H1 (cell line): ENCODE data around the gene NPSR1. TPM values are rescaled to one million over a fixed set of nuclear protein-coding genes. Genes with fewer than 3 reads are reported as not detected.

Source experiments
- CTCF ChIA-PET: fragments of 300-600 bp; sonication (Branson Sonifier 250); formaldehyde crosslinking; loops from one replicate; lab custom pipeline; 2021; ENCODE audit not compliant: partially characterized antibody; lab: Charles Lee
- POLR2A ChIA-PET: fragments of 300-600 bp; sonication (Branson Sonifier 250); formaldehyde crosslinking; loops from one replicate; lab custom pipeline; 2021; ENCODE audit warnings: inconsistent platforms; ENCODE audit not compliant: partially characterized antibody; lab: Charles Lee
- DNase-seq, 2 experiments: peaks; one replicate each; pipeline versions ENCODE4 v3.0.0 to v3.0.0-alpha.2; 2010 to 2022; ENCODE audit warnings: low spot score in 2 of 2, low read depth in 1 of 2, mixed read lengths in 1 of 2
- FAIRE-seq: peaks from 2 replicates; lab custom pipeline; 2011; peaks lifted over from hg19 to GRCh38; lab: Jason Lieb, UNC
- H2AFZ ChIP-seq: 2 replicates; pipeline ENCODE4 v1.8.1; 2012; ENCODE audit warnings: low read length, inconsistent platforms
- H2AK5ac ChIP-seq: 2 replicates; pipeline ENCODE4 v1.6.1; 2013; ENCODE audit warnings: low read depth, low read length
- H2BK120ac ChIP-seq: replicated peaks from 2 replicates; pipeline ENCODE3; 2013; ENCODE audit warnings: low read depth, low read length, inconsistent platforms
- H2BK12ac ChIP-seq: 2 replicates; pipeline ENCODE4 v1.6.1; 2013; ENCODE audit warnings: low read depth, low read length
- H2BK15ac ChIP-seq: 2 replicates; pipeline ENCODE4 v1.6.1; 2013; ENCODE audit warnings: low read length
- H2BK20ac ChIP-seq: 2 replicates; pipeline ENCODE4 v1.6.1; 2013; ENCODE audit warnings: low read length
- H2BK5ac ChIP-seq: 2 replicates; pipeline ENCODE4 v1.6.1; 2013; ENCODE audit warnings: low read depth, low read length
- H3K14ac ChIP-seq: 2 replicates; pipeline ENCODE4 v1.6.1; 2013; ENCODE audit warnings: inconsistent platforms; ENCODE audit not compliant: insufficient read length
- H3K18ac ChIP-seq: 2 replicates; pipeline ENCODE4 v1.6.1; 2013; ENCODE audit warnings: low read length; ENCODE audit errors: extremely low read depth
- H3K23ac ChIP-seq: 2 replicates; pipeline ENCODE4 v1.6.1; 2013; ENCODE audit warnings: inconsistent platforms; ENCODE audit not compliant: insufficient read length
- H3K23me2 ChIP-seq: 2 replicates; pipeline ENCODE4 v1.6.1; 2013; ENCODE audit warnings: low read depth, low read length
- H3K27ac ChIP-seq: 2 replicates; pipeline ENCODE4 v1.6.1; 2011; ENCODE audit warnings: low read depth, low read length, inconsistent platforms
- H3K27me3 ChIP-seq, 4 experiments: replicated peaks in 1 of 4; 1 replicate in 1 of 4; 2 replicates in 3 of 4; pipeline versions ENCODE4 v1.6.1 to v1.8.1; 2011 to 2013; ENCODE audit warnings: low read length in 3 of 4, mild to moderate bottlenecking in 3 of 4, inconsistent platforms in 2 of 4, mixed read lengths in 2 of 4, moderate library complexity in 1 of 4; ENCODE audit not compliant: control insufficient read depth in 3 of 4, insufficient read depth in 3 of 4; ENCODE audit errors: extremely low read depth in 1 of 4
- H3K36me3 ChIP-seq, 4 experiments: 2 replicates each; pipeline versions ENCODE4 v1.6.1 to v1.8.1; 2011 to 2013; ENCODE audit warnings: mild to moderate bottlenecking in 4 of 4, low read length in 3 of 4, moderate library complexity in 2 of 4, control low read depth in 1 of 4, inconsistent platforms in 1 of 4; ENCODE audit not compliant: insufficient read depth in 4 of 4, control insufficient read depth in 2 of 4
- H3K4ac ChIP-seq: replicated peaks from 2 replicates; pipeline ENCODE3; 2013; ENCODE audit warnings: low read length, low read depth, mixed read lengths, inconsistent platforms; ENCODE audit not compliant: insufficient read length
- H3K4me1 ChIP-seq, 4 experiments: replicated peaks in 1 of 4; 1 replicate in 1 of 4; 2 replicates in 3 of 4; pipeline versions ENCODE4 v1.6.1 to v1.8.1; 2011 to 2013; ENCODE audit warnings: low read length in 3 of 4, inconsistent platforms in 2 of 4, mixed read lengths in 1 of 4; ENCODE audit not compliant: insufficient read depth in 4 of 4, control insufficient read depth in 3 of 4
- H3K4me2 ChIP-seq, 2 experiments: 2 replicates each; pipeline versions ENCODE4 v1.6.1 to v1.8.1; 2011 to 2013; ENCODE audit warnings: low read depth in 2 of 2, low read length in 2 of 2, control low read depth in 1 of 2, inconsistent platforms in 1 of 2, mild to moderate bottlenecking in 1 of 2; ENCODE audit not compliant: insufficient read depth in 1 of 2
- H3K4me3 ChIP-seq, 4 experiments: fragments of 200-600, 300-600 bp in 1 of 4; sonication (generic), shearing (Covaris generic), sonication (Bioruptor Twin) in 1 of 4; 2 replicates each; pipeline versions ENCODE4 v1.5.1 to v1.8.1; 2011 to 2016; ENCODE audit warnings: low read length in 4 of 4, low read depth in 3 of 4, control low read depth in 2 of 4, inconsistent platforms in 2 of 4, mild to moderate bottlenecking in 2 of 4, mixed read lengths in 1 of 4, moderate library complexity in 1 of 4; ENCODE audit not compliant: insufficient read depth in 2 of 4; ENCODE audit errors: extremely low read depth in 1 of 4
- H3K56ac ChIP-seq: replicated peaks from 2 replicates; pipeline ENCODE3; 2013; ENCODE audit warnings: low read depth, mild to moderate bottlenecking, mixed read lengths, low read length, inconsistent platforms; ENCODE audit not compliant: insufficient read length
- H3K79me1 ChIP-seq: 2 replicates; pipeline ENCODE4 v1.6.1; 2013; ENCODE audit warnings: low read depth, low read length, control low read depth
- H3K79me2 ChIP-seq, 2 experiments: 2 replicates each; pipeline versions ENCODE4 v1.6.1 to v1.8.1; 2012 to 2013; ENCODE audit warnings: low read length in 2 of 2, mild to moderate bottlenecking in 2 of 2, inconsistent platforms in 1 of 2; ENCODE audit not compliant: insufficient read depth in 2 of 2, control insufficient read depth in 1 of 2
- H3K9ac ChIP-seq, 4 experiments: replicated peaks in 1 of 4; 1 replicate in 1 of 4; 2 replicates in 3 of 4; pipeline versions ENCODE4 v1.6.1 to v1.8.1; 2011 to 2013; ENCODE audit warnings: low read depth in 3 of 4, low read length in 3 of 4, control low read depth in 2 of 4, mild to moderate bottlenecking in 2 of 4, moderate library complexity in 2 of 4, inconsistent platforms in 1 of 4; ENCODE audit errors: extremely low read depth in 1 of 4
- H3K9me3 ChIP-seq, 2 experiments: 2 replicates each; pipeline versions ENCODE4 v1.6.1 to v1.8.1; 2012 to 2013; ENCODE audit warnings: mild to moderate bottlenecking in 2 of 2, moderate library complexity in 2 of 2, control low read depth in 1 of 2, inconsistent platforms in 1 of 2, low read depth in 1 of 2, low read length in 1 of 2, mixed read lengths in 1 of 2; ENCODE audit not compliant: insufficient read depth in 2 of 2
- H4K20me1 ChIP-seq, 2 experiments: replicated peaks in 1 of 2; 2 replicates each; pipeline versions ENCODE3 to v1.8.1; 2011 to 2013; ENCODE audit warnings: inconsistent platforms in 2 of 2, low read length in 2 of 2, mild to moderate bottlenecking in 1 of 2; ENCODE audit not compliant: insufficient read depth in 2 of 2, control insufficient read depth in 1 of 2
- H4K5ac ChIP-seq: 2 replicates; pipeline ENCODE4 v1.6.1; 2013; ENCODE audit warnings: low read length, low read depth, mixed read lengths, inconsistent platforms; ENCODE audit not compliant: insufficient read length
- H4K8ac ChIP-seq: 2 replicates; pipeline ENCODE4 v1.8.0; 2013; ENCODE audit warnings: mild to moderate bottlenecking, moderate library complexity, low read length, inconsistent platforms; ENCODE audit not compliant: insufficient read depth; ENCODE audit errors: extremely low read depth
- H4K91ac ChIP-seq: replicated peaks from 2 replicates; pipeline ENCODE3; 2013; ENCODE audit warnings: low read length, mixed read lengths, inconsistent platforms; ENCODE audit not compliant: insufficient read length
- ASH2L ChIP-seq: fragments of 200-600, 300-600 bp; sonication (generic); IDR thresholded peaks from one replicate; pipeline ENCODE4 v1.7.1; 2017; ENCODE audit warnings: low read length
- CBX8 ChIP-seq: fragments of 300-800, 300-1000 bp; sonication (generic); IDR thresholded peaks from 2 replicates; pipeline ENCODE4 v1.7.1; 2016; ENCODE audit warnings: low read depth, low read length, borderline replicate concordance
- KDM4A ChIP-seq: IDR thresholded peaks from one replicate; pipeline ENCODE4 v1.7.1; 2012; ENCODE audit warnings: low read depth, mild to moderate bottlenecking, moderate library complexity, low read length, inconsistent platforms; ENCODE audit not compliant: severe bottlenecking
- RAD21 ChIP-seq, 2 experiments: IDR thresholded peaks in 1 of 2; conservative IDR thresholded peaks in 1 of 2; 2 replicates each; pipeline ENCODE4 v1.6.1; 2011; ENCODE audit warnings: low read depth in 2 of 2, low read length in 2 of 2, improper control_type of control experiment in 1 of 2, inconsistent platforms in 1 of 2, mild to moderate bottlenecking in 1 of 2, moderate library complexity in 1 of 2
- RXRA ChIP-seq: IDR thresholded peaks from 2 replicates; pipeline ENCODE4 v1.6.1; 2011; ENCODE audit warnings: low read depth, mild to moderate bottlenecking, low read length, moderate library complexity; ENCODE audit not compliant: insufficient read depth
- WGBS, 2 experiments: shearing (Covaris generic) in 1 of 2; methylation state at CpG; one replicate each; pipeline versions ENCODE4 v1.1.6 to v1.1.7; 2013 to 2015; ENCODE audit warnings: low lambda C conversion rate in 2 of 2, mixed read lengths in 2 of 2, inconsistent platforms in 1 of 2, low coverage in 1 of 2, missing lambda C conversion rate in 1 of 2; ENCODE audit not compliant: insufficient replicate concordance in 2 of 2, insufficient coverage in 1 of 2, insufficient read length in 1 of 2; ENCODE audit errors: extremely low coverage in 1 of 2, missing lambda C conversion rate in 1 of 2; 5-methylcytosine and 5-hydroxymethylcytosine counted together
- polyA plus RNA-seq, 7 experiments: library from polyadenylated mRNA; depleted of rRNA in 3 of 7; stranded (reverse) in 5 of 7; unstranded in 2 of 7; fragments of >200 nt in 5 of 7; fragments of 200-250 nt in 2 of 7; gene quantifications; 1 replicate in 5 of 7; 2 replicates in 1 of 7; 4 replicates in 1 of 7; pipeline versions ENCODE4 v1.2.1 to v1.2.3, GENCODE V29; 2011 to 2013; ENCODE audit warnings: missing spikeins in 2 of 7, mixed read lengths in 2 of 7
- total RNA-seq: library from RNA; stranded (reverse); fragmentation: NEBNext Ultra II Directional; extraction: Animal tissue kit (Norgen Biotek cat#: 25700); gene quantifications from 2 replicates; pipeline ENCODE4 v1.2.1, GENCODE V29; 2021

The NPSR1 gene
- total and polyA plus RNA-seq, 2 of the 8 experiments (the other 6 are each of a cell fraction or from before 2014, with no cell fraction given): not detected

DNA sequence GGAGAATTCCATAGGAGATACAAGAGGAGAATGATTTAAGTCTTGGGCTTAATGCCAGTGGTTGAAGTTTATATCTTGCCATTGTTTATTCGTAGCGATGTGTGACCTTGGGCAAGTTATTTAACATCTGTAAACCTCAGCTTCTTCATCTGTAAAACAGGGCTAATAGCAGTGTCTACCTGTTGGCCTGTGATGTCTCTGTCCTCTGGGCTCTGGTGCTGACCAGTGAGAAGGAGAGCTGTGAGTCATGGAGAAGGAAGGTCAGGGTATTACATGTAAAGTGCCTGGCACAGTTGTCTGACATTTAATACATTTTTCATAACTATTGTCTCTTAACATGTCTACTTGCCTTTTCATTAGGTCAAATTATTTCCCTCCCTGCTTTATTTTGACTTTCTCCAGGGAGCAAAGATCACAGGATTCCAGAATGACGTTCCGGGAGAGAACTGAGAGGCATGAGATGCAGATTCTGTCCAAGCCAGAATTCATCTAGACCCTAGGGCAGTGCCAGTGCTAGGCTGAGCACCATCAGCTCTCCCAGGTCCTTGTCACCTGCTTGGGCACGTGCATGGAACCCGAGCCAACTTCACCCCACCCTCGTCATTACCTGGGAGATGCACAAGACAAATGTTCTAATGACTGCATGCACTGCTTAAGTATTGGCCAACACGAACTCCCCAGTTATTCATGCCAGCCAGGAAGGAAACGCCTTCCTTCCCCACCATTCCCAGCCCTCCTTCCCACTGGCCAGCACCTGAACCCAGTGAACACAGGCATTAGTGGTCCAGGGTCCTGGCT, 191.3 kb downstream of the NPSR1 start:
- Histone ChIP-seq H3K79me1 (no peaks in the 10 kb centered on the region), H3K4me1 (0 out of 7 replicates have a peak, but pooled peaks cover 0 to 3% (median 0%) of the 10 kb centered on the region in 4 experiments), H3K4me3 (no peak overlapping the region), H2AFZ (no peak overlapping the region), H3K56ac (no peak overlapping the region), H3K4ac (no peak overlapping the region), H2BK15ac (no peak overlapping the region), H3K9ac (no peak overlapping the region), H3K27me3 (no peaks in the 10 kb centered on the region; a peak in 1 of 7 replicates), H4K20me1 (no peaks in the 10 kb centered on the region), H4K8ac (no peak overlapping the region), H3K4me2 (no peak overlapping the region), H3K36me3 (no peaks in the 10 kb centered on the region), H3K23me2 (no peaks in the 10 kb centered on the region), H3K27ac (no peak overlapping the region), H3K9me3 (no peaks in the 10 kb centered on the region), H2BK12ac (no peak overlapping the region), H2AK5ac (no peak overlapping the region), H3K23ac (no peak overlapping the region), H2BK5ac (no peak overlapping the region), H2BK20ac (no peak overlapping the region), H4K5ac (no peak overlapping the region), H4K91ac (no peak overlapping the region), H2BK120ac (no peak overlapping the region), H3K14ac (no peak overlapping the region), H3K79me2 (no peaks in the 10 kb centered on the region), H3K18ac (no peak overlapping the region)
- DNase-seq: no peak
- CTCF ChIA-PET: interaction anchor here (0.9 to 1.3 kb wide), 3 partner anchors 26 to 79 kb away, joined by 3 to 4 read pairs (median 3); no protein-coding TSS in a partner anchor
- no peak for FAIRE-seq
- WGBS, 2 experiments: 85% methylated on average over 9 of the region's 9 CpGs; no CpG with 5 or more reads in 1 of the 2 experiments
- POLR2A ChIA-PET: no interaction called here
- TF ChIP-seq KDM4A: no peak
- TF ChIP-seq ASH2L: no peak
- no peak for TF ChIP-seq CBX8
- no peak for TF ChIP-seq RAD21 (IDR thresholded peaks at IDR 0.05 in 1 of 2, conservative IDR thresholded peaks at IDR 0.05 in 1 of 2; ENCODE audit: low read depth in 2 of 2, low read length in 2 of 2)
- TF ChIP-seq RXRA: no peak
